ENCODE results near the gene KRT33B. TPM values are rescaled to one million over a fixed set of nuclear protein-coding genes. Genes with fewer than 3 reads are reported as not detected.
A peak's percentile ranks its signal among the peaks of the same experiment; 100 is the strongest.

The KRT33B gene
- total and polyA plus RNA-seq, 2 of the 13 experiments (the other 11 are each of a cell fraction or from before 2014, with no cell fraction given) = not detected

GRCh38 chr17:41404024-41404671 is 34.5 kb upstream of the KRT33B start (continued):
- TF ChIP-seq ZZZ3 (CRISPR knock-in tag; IDR thresholded peaks at IDR 0.05; ENCODE audit: borderline replicate concordance) = no peak
- TF ChIP-seq POLR2A (IDR thresholded peaks at IDR 0.05; ENCODE audit: insufficient read depth in 1 of 2, low read depth in 2 of 2, low read length in 2 of 2) = no peak
- no peak for TF ChIP-seq ZNF646 (CRISPR knock-in tag; IDR thresholded peaks at IDR 0.05)
- TF ChIP-seq RFXAP (CRISPR knock-in tag; IDR thresholded peaks at IDR 0.05; ENCODE audit: borderline replicate concordance) = no peak
- TF ChIP-seq ZEB1 (IDR thresholded peaks at IDR 0.05; ENCODE audit: insufficient replicate concordance, low read depth) = no peak
- no peak for TF ChIP-seq ELF4 (CRISPR knock-in tag; IDR thresholded peaks at IDR 0.05; ENCODE audit: borderline replicate concordance)
- TF ChIP-seq POGZ (CRISPR knock-in tag; IDR thresholded peaks at IDR 0.05) = no peak
- TF ChIP-seq RAD51 (IDR thresholded peaks at IDR 0.05; ENCODE audit: borderline replicate concordance) = no peak; the same call in 1 of the 2 replicates
- no peak for TF ChIP-seq ZFP90 (CRISPR knock-in tag; IDR thresholded peaks at IDR 0.05; ENCODE audit: borderline replicate concordance)
- TF ChIP-seq ZNF280D (CRISPR knock-in tag; IDR thresholded peaks at IDR 0.05) = no peak
- no peak for TF ChIP-seq ZBTB25 (CRISPR knock-in tag; IDR thresholded peaks at IDR 0.05)
- no peak for TF ChIP-seq NFE2L1 (CRISPR knock-in tag; IDR thresholded peaks at IDR 0.05; ENCODE audit: borderline replicate concordance)
- peak; percentile 26 for TF ChIP-seq TEAD3 (CRISPR knock-in tag; optimal IDR thresholded peaks at IDR 0.05; ENCODE audit: borderline replicate concordance)
- TF ChIP-seq KDM5A (IDR thresholded peaks at IDR 0.05; ENCODE audit: borderline replicate concordance, low read length) = no peak
- no peak for TF ChIP-seq ZNF33B (CRISPR knock-in tag; IDR thresholded peaks at IDR 0.05)
- TF ChIP-seq ZNF883 (CRISPR knock-in tag; IDR thresholded peaks at IDR 0.05; ENCODE audit: not compliant biosample characterization) = no peak
- peak; percentile 54; the same call in 1 of the 2 replicates for TF ChIP-seq TBX2 (CRISPR knock-in tag; IDR thresholded peaks at IDR 0.05; ENCODE audit: borderline replicate concordance)
- no peak for TF ChIP-seq HIVEP1 (CRISPR knock-in tag; IDR thresholded peaks at IDR 0.05)
